HG03108 (cell line): ENCODE results near the gene CDC23.
"Not testable (repeated sequence)": the region's sequence is repeated elsewhere in the genome, so short reads cannot be mapped to it uniquely, and the experiment has no call there.

ENCODE experiments used
- ATAC-seq: cut with Tn5 transposase; IDR thresholded peaks from one replicate; pipeline ENCODE4 v1.9.1; 2021; ENCODE audit warnings: moderate library complexity; ENCODE audit not compliant: unreplicated experiment

CDC23 gene

GRCh38 chr5:138148811-138149210 lies 64.3 kb downstream of the CDC23 start:
- ATAC-seq = no peak

GRCh38 chr5:138143578-138143977 lies 69.5 kb downstream of the CDC23 start:
- not testable (repeated sequence) for ATAC-seq

- no peak for ATAC-seq
Measured at GRCh38 chr5:138141734-138142133, 71.4 kb downstream of the CDC23 start.

GRCh38 chr5:138140268-138140667 lies 72.9 kb downstream of the CDC23 start:
- no peak for ATAC-seq

- ATAC-seq = no peak
Measured at GRCh38 chr5:138139781-138140090, 73.4 kb downstream of the CDC23 start.

- no peak for ATAC-seq
Measured at GRCh38 chr5:138138949-138139780, 74.0 kb downstream of the CDC23 start, which contains the start of gene NME5. Gene NME5, minus strand, starts transcription at chr5:138139428. Its CDS starts 648 bp downstream, at chr5:138138780.
